GM23248 (cell line): ENCODE measurements around the gene PAK1.

Source experiments
- EZH2 ChIP-seq: fragments of 200-600 bp; sonication (generic); IDR thresholded peaks from 2 replicates; pipeline ENCODE4 v1.6.1; 2018; ENCODE audit warnings: antibody characterized with exemption, mild to moderate bottlenecking; ENCODE audit not compliant: insufficient read depth, poor library complexity, severe bottlenecking
- EZH2phosphoT487 ChIP-seq: fragments of 200-600 bp; sonication (generic); IDR thresholded peaks from 2 replicates; pipeline ENCODE4 v1.6.1; 2018; ENCODE audit warnings: antibody characterized with exemption, moderate library complexity, mild to moderate bottlenecking, low read depth; ENCODE audit not compliant: insufficient read depth

DNA sequence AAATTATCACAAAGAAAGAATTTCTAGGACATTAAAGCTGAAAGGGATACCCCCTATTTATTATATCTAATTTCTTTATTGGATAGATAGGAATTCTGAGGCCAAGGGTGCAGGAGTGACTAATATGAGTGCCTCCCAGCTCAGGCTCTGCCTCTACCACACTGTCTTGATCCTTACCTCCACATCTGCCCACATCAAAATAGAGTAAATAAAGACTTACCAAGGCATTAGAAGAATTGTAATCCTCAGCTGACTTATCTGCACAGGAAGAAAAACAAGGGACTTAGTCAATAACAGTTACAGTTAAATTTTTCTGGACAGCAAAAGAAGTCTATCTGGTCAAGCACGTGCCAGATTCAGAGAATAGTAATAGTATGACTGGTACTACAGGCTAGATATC is 99.8 kb downstream of the PAK1 start:
- no peak for TF ChIP-seq EZH2phosphoT487
- no peak for TF ChIP-seq EZH2
